Eye (tissue), 1 donor: ENCODE results near the gene FTSJ3.

Experiments used
- DNase-seq: peaks from one replicate; pipeline ENCODE4 v3.0.0-alpha.2; 2015

The FTSJ3 gene

DNA sequence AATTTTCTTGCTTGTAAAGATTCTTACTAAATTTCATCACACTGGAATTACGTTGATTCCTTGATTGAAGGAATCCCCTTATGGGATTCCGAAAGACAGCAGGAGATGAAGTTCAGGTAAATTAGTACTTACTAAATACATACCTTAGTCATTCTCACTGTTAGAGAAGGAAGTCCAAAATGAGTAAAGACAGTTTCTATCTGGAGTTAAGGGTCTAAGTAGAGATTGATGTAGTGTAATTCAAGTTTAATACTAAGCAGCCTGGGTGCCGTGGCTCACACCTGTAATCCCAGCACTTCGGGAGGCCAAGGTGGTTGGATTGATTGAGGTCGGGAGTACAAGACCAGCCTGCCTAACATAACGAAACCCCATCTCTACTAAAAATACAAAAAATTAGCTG lies 43.9 kb downstream of the FTSJ3 start:
- no peak for DNase-seq

DNA sequence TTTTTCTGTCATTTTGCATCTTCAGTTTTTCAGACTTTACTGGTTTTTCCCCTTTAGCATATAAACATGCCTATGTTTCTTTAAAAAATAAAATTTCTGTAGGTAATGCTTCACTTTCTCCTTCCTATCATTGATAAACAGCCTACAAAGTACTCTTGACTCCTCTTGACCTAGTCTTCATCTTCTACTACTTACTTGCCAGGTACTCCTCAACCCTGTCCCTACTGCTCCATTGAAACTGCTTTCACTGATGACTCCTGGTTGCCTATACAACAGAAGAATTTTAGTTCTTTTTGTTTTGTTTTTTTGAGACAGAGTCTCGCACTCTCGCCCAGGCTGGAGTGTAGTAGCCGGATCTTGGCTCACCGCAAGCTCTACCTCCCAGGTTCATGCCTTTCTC lies 46.5 kb downstream of the FTSJ3 start:
- no peak for DNase-seq

DNA sequence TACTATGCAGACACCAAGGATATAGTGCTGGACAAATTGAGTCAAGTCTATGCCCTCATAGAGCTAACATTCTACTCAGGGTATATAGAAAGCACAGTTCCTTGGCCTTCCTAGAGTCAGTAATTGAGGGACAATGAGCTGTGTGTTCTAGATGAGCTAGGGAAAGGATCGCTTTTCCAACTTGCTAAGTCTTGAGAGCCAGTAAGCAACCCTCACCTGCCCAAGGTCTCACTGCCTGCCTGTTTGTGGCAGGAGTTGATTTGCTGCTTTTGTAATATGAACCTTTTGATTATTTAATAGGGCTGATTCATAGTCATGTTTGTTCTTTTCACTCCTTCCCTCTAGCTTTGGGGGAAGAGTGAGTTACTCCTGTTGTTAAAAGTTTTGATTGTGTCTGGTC lies 47.0 kb downstream of the FTSJ3 start:
- no peak for DNase-seq

DNA sequence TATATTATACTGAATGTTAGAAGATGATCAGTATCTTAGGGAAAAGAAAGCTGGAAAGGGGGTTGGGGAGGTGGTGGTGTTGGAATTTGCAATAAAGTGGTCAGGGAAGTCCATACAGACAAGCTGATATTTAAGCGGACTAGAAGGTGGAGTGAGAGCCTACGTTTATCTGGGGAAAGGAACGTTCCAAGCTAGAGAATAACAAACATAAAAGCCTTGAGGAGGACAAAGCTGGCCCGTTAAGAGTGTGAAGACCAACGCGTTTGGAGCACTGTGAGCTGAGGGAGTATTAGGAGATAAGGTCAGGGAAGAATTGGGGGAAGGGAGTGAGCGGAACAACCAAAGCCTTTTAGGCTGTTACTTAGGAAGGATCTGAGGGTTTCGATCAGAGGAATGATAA lies 52.0 kb downstream of the FTSJ3 start:
- no peak for DNase-seq

DNA sequence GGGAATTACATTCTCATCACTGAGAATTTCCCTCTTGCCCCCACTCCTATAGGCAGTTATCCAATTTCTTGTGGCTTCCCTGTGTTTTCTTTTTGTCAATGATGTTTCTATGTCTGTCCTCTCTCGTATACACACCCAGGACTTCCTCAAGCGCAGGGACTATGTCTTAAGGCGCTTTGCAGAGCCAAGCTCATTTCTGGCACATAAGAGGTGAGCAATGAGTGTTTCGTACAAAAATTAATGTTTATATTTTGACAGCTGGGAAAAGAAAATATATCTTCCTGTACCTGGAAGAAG lies 52.5 kb downstream of the FTSJ3 start:
- no peak for DNase-seq

DNA sequence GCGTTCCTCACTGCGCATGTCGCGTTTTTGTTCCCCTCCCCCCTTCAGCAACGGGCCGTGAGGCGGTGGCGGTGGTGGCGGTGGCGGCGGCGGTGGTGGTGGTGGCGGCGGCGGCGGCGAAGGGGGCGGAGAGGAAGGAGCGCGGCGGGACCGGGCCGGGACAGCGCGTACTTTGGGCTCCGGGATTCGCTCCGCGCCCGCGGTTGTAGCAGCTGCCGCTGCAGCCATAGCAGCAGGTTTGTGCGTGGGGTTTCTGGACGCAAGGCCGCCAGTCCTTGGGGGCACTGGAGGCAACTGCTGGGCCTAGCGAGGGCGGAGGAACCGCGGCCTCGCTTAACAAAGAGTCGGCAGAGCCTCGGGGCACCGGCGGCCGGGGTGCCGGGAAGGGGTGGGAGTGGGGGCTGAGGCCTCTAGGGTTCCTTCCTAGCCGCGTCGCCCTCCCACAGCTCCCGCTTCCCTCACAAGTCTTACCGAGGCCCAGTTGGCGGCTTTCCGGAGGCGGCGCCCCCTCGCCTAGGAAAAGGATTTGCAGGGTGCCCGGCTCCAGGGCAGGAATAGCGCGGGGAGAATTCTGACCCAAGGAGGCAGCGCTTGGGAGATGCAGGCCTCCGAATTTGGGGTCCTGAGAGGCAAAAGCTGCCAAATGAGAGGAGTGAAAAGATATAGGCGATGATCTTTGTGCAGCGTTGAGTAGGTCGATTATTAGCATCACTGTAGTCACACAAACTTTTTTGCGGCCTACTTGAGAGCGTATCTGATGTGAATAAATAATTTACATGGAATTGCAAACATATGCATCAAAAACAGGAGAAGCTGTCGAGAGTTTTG lies 53.1 kb downstream of the FTSJ3 start, which contains the start of gene DDX42:
DDX42 (plus strand) TSS at position 30 of the 828 bp plus-strand sequence. CDS start 12,880 bp downstream, outside the sequence.
- no peak for DNase-seq

DNA sequence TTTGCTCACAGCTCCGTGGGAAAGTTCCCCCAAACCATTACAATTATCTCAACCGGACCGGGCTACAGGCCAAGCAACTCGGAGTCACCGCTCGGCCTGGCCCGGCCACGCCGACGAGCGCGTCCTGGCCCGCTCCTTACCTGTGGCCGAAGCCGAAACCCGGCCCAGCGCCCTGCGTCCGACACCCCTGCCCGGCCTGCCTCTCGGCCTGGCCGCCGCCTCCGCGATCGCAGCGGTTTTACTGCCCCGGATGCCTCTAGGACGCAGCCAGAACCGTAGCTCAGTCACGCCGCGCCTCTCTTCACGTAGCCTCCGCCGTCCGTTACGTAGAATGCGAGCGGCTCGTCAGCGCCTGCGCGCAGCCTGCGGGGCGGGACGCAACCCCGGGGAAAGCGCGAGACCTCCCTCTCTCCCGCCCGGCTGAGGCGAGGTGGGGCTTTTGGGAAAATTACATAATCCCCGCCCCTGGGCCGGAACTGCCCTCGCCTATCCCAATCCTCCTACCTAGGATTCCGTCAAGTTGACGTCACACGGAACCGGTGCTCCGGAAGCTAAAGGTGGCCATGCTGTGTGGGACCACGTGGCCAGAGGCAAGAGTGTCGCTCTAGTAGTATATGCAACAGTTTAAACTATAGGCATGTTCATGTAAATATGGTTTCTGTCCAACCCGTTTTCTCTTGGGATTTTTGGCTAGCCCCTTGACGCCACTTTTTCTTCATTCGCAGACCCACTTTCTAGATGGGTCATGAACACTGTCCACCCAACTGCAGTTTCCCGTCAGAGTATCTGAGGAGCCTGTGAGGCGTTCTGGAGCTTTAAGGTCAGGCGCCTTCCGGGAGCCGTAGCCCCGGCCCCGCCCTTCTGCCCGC lies 54.0 kb downstream of the FTSJ3 start, which contains the start of gene CCDC47:
CCDC47 (minus strand) TSS at position 326 of the 869 bp plus-strand sequence. CDS start 7,422 bp downstream, outside the sequence.
- peak; percentile 100 for DNase-seq

DNA sequence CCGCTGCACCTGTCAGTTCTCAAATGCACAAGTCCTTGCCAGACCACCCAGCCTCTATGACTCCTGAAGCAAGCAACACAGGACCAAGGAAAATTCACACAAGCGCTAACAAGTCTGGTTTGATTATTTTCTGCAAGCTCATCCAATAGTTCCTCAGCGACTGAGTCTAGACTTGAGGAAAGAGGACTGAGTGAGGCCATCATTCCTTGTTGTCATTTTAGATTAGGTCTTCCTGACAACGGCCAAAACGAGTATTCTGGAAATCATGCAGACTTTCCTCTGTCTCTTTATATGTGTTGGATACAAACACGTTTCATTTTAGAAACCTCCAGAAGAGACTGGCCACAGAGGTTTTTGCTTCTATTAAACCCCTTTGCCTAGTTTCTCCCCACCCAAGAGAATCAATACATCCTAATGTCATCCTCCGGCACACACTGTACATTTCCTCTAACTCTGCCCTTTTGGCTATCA lies 54.6 kb downstream of the FTSJ3 start:
- no peak for DNase-seq
